GM11168 (cell line): ENCODE measurements around the gene ZNF236.

Experiments used
- in situ Hi-C: fragments of 300-500 bp; cut with MboI; formaldehyde crosslinking; loops from one replicate; pipeline ENCODE4 v1.12.0; 2022; ENCODE audit warnings: low sequenced_read_pairs; ENCODE audit not compliant: unreplicated experiment

The ZNF236 gene

GRCh38 chr18:76855594-76855993 lies 33.2 kb downstream of the ZNF236 start:
- in situ Hi-C loops, result no loop called here

- in situ Hi-C loops, result no loop called here
Observed at GRCh38 chr18:76857476-76857875, 35.1 kb downstream of the ZNF236 start.

- in situ Hi-C loops, result no loop called here
Observed at GRCh38 chr18:76859474-76860339, 37.4 kb downstream of the ZNF236 start.

GRCh38 chr18:76860411-76860810 lies 38.1 kb downstream of the ZNF236 start:
- in situ Hi-C loops, result no loop called here

GRCh38 chr18:76866666-76867065 lies 44.3 kb downstream of the ZNF236 start:
- in situ Hi-C loops, result no loop called here

- in situ Hi-C loops, result no loop called here
Observed at GRCh38 chr18:76873311-76873710, 51.0 kb downstream of the ZNF236 start.

GRCh38 chr18:76873713-76874112 lies 51.4 kb downstream of the ZNF236 start:
- in situ Hi-C loops, result no loop called here

- in situ Hi-C loops, result no loop called here
Observed at GRCh38 chr18:76874642-76875389, 52.5 kb downstream of the ZNF236 start.

GRCh38 chr18:76875390-76876325 lies 53.3 kb downstream of the ZNF236 start:
- in situ Hi-C loops, result no loop called here

GRCh38 chr18:76878426-76878825 lies 56.1 kb downstream of the ZNF236 start:
- in situ Hi-C loops, result no loop called here

- in situ Hi-C loops, result no loop called here
Observed at GRCh38 chr18:76880026-76880425, 57.7 kb downstream of the ZNF236 start.

- in situ Hi-C loops, result no loop called here
Observed at GRCh38 chr18:76881744-76882143, 59.4 kb downstream of the ZNF236 start.

GRCh38 chr18:76882146-76882545 lies 59.8 kb downstream of the ZNF236 start:
- in situ Hi-C loops, result no loop called here

GRCh38 chr18:76885001-76885400 lies 62.6 kb downstream of the ZNF236 start:
- in situ Hi-C loops, result no loop called here

GRCh38 chr18:76886112-76886511 lies 63.8 kb downstream of the ZNF236 start:
- in situ Hi-C loops, result no loop called here

GRCh38 chr18:76889091-76889699 lies 66.8 kb downstream of the ZNF236 start:
- in situ Hi-C loops, result no loop called here

- in situ Hi-C loops, result no loop called here
Observed at GRCh38 chr18:76892832-76893231, 70.5 kb downstream of the ZNF236 start.

- in situ Hi-C loops, result no loop called here
Observed at GRCh38 chr18:76894566-76895346, 72.4 kb downstream of the ZNF236 start.

- in situ Hi-C loops, result no loop called here
Observed at GRCh38 chr18:76895498-76895897, 73.1 kb downstream of the ZNF236 start.
